GM19438 (cell line): ENCODE measurements around the gene KCNN3.

Experiments used
- ATAC-seq: cut with Tn5 transposase; IDR thresholded peaks from one replicate; pipeline ENCODE4 v1.9.1; 2021; ENCODE audit warnings: low read depth; ENCODE audit not compliant: unreplicated experiment

Gene KCNN3

DNA sequence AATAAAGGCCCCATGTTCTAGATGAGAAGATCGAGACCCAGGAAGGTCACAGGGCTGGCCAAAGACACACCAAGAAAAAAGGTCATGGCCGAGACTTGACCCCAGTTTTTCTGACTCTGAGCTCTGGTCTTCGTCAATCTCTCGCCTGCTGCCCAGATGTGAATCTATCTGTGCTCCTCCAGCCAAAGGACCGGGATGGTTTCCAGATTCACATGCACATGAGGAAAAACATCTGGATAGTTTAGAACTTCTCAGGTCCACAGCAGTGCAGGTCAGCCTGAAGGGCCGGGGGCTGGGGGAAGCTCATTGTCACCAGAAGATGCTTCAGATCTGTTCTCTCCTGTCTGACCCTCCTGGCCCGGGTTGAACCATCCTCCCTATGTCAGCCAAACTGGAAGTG, 49.0 kb downstream of the KCNN3 start:
- ATAC-seq, result no peak

DNA sequence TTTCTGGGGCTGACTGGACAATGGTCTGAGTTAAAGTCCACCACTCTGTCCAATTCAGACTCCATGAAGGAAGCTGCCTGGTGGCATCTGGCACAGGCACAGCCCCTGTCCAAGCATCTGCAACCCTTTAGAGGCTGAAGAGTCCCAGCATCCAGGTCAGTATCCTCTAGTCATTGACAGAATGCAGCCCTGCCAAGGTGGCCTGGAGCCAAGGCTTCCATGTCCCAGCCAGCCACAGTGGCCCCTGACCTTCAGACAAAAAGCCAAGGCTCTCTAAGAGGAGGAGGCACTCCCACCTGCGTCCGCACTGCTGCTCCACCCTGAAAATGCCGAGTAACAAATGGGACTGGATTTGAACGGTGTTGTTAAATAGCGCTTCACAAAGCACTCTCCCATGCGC, 49.4 kb downstream of the KCNN3 start:
- no peak for ATAC-seq

DNA sequence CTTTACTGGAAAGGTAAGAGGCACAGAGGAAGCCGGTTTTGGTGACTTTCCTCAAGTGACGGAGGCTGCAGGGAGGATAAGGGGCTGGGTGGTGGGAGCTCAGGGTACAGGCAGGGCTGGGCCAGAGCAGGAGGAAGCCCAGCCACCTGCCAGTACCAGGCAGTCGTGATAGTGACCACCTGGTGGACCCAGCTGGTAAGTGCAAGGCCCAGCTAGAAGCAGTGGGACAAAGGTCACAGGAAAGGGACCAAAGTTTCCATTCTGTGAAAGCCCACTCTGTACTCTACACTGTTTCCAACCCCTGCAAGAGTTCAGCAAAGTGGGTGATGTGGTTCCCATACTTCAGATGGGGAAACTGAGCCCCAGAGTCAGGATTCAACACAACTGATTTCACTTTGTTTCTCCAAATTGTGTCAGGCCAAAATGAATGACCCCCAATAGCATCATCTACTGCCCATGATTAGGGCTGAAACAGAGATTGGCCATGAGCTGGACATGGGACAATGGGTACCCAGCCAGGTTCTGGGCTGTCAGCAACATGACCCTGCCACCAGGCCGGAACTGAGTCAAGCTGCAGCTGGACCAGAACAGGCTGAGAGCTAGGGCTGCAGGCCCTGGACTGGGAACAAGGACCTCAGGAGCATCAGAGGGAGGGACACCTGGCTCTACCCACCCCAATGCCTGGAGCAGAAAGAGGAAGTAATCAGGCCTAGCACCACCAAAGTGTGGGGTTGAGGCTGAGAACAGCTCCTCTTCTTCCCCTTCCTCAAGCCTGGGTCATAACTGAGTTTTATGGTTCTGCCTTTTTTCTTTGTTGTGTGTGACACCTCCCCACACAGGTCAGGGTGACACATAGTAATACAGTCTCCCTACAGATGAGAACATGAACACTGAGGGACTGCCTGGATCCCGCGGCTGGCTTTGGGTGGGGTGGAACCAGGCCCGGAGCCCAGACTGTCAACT, 50.2 kb downstream of the KCNN3 start:
- ATAC-seq, result no peak

DNA sequence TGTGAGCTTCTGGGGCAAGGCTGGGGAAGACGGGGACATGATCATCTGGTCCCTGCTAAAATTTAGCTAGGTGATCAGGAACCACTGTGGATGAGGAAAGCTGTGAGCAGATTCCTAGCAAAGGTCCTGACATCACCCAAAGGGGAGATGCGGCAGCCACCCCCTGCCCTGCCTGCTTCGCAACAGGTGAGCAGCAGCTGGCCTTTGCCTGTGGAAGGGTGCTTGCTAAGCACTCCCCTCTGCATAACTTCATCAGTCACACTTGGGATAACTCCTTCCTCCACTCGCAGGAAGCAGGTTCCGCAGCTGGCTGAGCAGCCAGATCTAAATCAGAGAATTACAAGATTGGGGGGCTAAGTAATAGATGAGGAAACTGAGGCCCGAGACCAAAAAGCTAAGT, 51.2 kb downstream of the KCNN3 start:
- ATAC-seq, result no peak

DNA sequence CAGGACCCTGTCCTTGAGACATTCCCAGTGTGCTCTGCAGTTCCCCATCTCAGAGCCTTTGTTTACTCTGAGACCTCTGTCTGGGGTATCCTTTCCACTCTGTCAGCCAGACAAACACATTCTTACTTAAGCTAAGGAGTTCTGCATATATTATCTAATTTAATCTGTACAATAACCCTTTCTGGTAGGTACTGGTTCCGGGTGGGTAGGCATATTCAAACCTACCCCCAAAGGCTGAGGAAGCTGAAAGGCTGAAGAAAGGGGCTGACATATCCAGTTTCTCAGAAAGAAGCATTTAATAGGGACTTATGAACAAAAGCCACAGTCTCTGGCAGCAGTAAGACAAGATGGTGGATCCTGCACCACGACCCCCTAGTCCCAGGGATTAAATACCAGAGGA, 53.1 kb downstream of the KCNN3 start:
- no peak for ATAC-seq

DNA sequence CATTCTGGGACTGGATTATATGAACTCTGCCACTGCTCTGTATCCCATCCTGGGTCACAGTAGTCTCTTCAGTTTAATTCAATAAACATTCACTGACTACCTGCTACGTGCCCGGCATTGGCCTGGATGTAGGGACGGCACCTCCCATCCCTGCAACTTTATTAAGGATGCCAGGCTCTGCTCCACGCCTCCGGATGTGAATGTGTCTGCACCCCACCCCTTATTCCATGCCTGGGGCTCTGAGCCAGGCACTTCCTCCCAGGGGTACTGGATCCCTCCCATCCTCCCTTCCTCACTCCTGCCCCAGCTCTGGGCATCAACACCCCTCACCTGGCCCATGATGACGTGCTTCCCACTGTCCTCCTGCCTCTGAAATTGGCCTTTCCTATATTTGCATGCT, 53.7 kb downstream of the KCNN3 start:
- ATAC-seq, result no peak

DNA sequence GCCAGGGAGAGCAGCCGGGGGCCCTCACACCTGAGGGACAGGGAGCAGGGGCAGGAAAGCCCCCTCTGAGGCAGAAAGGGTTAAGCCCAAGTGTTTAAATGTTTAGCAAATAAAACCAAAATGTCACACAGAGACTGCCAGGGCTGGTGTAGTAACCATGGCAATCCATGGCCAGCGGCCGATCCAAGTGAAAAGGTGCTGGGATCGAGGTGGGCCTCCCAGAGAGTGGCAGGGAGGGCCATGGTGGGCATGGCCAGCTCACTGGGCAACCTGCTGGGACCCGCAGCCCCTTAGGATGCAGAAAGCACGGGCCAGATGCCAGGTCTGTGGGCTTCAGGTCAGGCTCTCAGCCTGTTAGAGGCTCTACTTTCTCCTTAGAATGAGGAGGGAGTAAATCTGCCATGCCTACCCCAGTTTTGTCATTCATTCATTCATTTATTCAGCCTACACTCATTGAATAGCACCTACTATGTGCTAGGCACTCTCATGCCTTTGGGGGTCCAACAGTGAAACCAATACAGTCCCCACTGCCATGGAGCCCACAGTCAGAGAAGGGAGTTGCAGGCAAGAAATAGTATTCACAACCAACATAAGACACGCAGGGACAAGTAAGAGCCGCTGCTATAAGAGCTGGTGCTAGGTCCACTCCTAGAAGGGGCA, 56.1 kb downstream of the KCNN3 start:
- no peak for ATAC-seq

DNA sequence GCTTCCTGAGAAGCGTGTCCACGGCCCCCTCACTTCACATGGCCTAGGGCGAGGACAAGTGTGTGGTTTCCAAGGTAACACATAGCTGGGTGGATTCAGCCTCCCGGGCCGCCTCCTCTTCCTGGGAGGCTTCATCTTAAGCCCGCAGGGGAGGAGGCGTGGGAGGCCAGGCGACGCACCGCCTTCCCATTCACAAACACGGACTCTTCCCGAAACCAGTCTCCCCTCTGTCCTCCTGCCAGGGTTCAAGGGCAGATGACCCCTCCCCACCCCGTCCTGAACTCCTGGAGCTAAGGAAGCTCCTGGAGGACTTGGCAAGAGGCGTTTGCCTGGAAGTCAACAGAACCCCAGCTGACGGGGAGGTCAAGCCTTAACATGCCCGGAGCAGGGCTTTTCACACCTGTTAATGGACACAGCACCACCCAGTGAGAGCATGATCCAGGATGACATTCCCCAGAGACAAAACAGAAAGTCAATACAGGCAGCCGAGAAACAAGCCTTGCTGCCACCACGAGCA, 56.7 kb downstream of the KCNN3 start:
- no peak for ATAC-seq

DNA sequence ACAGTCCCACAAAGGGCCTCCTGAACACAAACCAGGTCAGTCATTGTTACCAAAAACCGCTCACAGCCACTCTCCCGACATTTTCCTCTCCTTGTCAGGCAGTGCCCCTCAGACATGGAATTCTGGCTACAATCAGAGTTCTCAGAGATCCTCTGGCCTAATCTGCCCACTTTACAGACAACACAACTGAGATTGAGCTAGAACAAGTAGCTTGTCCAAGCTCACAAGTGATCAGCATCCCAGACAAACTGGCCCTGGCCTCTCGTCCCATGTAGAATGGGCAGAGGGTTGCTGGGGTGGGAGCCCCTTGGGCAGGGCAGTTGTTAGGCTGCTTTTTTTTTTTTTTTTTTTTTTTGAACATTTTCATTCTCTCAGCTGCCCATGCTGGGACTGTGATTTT, 57.2 kb downstream of the KCNN3 start:
- no peak for ATAC-seq

DNA sequence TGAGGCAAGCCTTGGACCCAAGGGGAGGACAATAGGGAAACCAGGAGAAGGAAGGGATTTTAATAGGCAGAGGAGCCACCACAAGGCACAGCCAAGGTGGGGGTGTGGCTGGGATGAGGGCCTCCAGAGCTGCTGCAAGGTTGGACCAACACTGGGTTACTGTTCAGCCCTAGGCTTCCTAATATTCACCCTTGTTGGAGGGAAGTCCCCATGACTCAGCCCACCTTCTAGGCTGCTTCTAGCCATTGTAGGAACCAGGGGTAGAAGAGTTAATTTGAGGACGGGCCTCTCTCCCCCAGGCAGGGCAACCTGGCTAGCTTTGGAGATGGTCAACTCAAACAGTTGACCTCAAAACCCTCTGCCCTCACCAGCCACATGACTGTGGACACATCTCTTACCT, 59.5 kb downstream of the KCNN3 start:
- ATAC-seq, result no peak

DNA sequence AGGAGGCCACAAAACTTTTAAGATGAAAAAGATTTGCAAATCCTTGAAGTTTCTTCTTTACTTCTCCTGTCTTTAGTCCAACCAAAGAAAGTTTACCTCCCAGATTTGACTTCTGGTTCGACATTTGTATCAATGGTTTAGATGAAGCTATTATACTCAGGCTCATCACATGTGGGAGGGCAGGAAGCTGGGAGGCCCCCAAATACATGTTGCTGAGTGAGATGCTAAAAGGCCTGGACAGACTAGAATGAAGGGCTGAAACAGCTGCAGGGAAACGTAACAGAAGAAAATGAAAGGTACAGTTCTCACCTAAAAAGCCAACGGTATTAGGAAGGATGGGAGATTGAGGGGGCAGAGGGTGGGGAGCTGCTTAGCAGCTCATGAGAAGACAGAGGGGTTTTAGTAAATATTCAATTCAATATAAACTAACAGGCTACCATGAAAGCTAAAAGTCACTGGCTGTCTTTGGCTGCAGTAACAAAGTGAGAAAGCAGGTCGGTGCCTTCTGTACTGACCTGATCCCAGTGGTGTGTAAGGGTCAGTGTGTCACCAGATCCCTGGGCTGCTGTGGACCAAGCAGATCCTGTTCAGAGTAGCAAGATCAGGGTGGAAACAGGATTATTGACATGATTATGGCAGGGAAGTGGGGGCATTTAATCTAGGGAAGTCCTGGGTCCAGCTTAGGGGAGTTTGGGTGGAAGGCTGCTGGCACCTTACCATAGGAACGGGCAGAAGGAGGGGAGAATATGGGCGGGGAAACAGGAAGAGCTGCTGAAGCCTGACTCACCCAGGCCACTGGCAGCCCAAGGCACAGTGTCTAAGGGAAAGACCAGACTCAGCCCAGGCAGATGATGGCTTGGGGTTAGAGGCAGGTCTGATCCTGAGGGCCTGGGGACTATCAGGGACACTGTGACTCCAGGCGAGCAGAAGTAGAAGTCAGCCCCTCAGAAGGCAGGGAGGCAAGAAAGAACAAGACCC, 60.4 kb downstream of the KCNN3 start:
- ATAC-seq, result no peak

DNA sequence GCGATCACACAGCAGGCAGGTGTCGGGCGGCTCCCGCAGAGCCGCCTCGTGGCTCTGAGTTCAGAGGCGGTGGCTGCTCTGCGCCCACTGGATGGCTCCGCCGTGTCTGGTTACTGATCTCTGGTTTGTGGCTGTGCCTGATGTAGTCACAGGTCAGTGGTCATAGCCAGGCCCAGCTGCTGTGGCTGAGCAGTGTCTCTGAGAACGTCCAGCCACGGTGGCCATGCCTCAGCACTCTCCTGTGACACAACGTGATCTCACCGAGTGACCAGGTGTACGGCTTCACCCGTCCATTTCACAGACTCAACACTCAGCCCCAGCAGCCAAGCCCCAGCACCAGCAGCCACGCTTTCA, 61.2 kb downstream of the KCNN3 start:
- no peak for ATAC-seq

DNA sequence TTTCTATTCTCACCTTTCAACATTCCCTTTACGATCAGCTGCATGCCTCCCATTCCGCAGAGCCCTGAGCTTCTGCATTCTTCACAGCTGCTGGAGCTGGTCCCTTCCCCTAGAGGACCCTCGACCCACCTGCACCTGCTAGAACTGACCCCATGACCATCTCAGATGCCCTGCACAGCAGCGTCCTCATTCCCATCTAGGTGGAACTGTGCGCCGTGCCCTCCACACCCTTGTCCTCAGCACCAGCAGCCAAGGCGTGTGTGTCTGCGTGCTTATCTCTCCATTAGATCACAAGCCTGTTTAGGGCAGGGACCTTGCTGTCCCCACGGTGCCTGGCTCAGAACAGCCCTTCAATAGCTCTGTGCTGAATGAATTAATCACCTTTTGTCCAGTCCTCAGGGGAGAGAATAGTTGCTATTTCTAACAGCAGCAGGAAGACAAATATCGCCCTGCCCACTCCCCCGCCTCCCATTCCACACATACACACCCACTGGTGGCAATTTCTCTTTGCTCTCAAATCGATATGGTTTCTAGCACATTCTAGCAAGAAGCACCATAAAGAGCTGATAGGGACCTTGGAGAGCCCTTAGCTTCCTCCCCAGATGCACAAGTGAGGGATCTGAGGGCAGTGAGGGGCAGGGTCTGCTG, 61.7 kb downstream of the KCNN3 start:
- ATAC-seq, result no peak

DNA sequence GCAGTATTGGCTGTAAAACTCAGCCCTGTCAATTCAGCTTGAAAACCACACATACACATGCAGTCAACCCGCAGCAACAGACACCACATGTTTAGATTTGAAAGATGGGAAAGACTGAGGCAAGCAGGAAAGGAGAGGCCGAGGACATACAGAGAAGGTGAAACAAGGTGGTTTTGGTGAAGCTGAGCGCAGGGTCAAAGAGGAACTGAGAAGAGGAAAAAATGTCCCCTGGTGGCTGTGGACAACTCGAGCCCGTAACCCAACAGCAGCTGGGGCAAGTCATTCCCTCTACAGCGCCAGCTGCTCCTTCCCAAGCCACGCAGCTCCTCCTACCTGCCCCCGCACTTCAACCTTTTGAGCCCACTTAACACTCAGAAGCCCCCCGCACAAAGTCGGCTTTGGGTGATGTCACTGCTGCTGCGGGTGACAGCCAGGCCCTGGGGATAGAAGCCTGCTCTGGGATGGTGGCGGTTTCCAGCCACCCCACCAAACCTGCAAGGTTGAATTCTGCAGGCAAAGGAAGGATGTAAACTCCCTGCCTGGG, 63.0 kb downstream of the KCNN3 start:
- ATAC-seq, result peak; percentile 58

DNA sequence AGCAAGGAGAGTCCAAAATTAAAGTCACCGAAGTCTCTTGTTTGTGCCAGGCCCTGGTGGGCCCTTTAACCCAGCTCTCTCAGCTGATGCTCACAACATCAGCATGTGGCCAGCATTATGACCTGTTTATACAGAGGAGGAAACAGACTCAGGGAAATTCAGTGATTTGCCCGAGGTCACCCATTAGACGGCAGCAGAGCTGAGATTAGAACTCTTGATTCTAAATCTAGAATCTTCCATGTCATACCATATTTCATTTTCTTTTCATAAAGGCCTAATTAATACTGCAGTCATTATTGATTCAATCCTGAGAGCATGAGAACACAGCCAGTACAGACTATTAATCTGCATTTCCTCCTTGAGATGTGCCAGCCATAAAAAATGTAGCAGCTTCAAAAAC, 63.7 kb downstream of the KCNN3 start:
- ATAC-seq, result no peak

DNA sequence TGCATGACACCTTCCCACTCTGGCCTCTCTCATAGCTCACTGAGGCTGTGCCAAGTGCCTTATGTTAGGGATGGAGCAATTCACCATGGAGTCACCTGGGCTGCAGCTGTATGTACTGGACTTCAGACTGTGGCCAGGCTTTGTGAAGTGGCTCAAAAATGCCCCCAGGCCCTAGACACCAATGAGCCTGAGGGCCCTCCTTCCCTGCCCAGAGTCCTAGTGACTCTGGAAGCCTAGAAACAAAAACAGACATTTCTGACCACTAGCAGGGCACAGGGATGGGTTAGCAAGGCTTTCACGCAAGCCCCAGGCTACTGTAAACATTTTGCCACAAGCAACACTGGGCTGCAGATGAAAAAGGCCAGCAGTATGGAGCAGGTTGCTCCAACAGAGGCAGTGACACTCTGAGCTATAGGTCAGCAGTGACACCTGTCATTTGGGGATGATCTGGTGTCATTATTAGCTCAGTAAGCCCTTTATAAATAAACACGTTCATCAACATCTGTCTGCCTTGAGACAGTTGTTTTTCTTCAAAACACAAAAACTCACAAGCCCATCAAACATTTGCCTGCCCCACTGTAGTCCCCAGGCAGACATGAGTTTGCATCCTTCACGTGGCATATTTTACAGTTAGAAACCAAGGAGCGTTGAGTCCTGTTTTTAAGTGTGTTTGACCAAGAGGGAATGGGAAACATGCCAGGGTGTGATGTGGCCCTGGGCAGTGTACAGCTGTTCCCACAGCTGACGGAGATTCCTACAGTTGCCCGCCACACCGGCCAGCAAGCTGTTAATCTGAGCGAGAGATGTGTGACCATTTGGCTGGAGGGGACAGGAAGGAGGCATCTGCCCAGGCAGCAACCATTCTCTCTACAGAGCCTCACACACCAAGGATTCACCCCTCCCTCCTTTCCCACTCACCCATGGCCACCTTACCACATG, 66.8 kb downstream of the KCNN3 start:
- no peak for ATAC-seq

DNA sequence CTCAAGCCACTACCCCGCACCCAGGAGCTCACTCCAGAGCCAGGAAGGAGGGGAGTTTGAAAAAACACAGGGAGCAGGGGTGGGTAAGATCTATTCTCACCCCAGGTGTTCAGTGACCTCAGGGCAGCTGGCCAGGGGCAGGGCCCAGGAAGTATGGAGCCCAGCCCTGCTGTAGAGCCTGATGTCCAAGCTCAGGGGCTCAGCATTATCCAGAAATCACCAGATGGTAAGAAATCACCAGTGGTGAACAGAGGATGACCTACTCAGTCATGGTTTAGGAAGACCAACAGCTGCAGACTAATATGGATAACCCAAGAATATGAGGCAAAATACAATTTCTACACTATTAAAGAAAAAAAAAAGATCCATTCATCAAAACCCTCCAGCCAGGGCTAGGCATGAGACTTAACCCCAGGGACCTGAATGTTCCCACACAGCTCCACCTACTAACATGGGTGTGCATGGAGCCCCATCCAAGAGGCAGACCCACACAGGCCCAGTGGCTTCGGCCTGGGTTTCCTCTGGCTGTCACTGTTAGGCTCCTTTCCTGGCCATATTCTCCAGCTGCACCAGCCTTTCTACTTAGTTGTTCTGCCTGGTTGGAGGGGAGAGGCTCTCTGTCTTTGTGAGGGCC, 67.6 kb downstream of the KCNN3 start:
- no peak for ATAC-seq

DNA sequence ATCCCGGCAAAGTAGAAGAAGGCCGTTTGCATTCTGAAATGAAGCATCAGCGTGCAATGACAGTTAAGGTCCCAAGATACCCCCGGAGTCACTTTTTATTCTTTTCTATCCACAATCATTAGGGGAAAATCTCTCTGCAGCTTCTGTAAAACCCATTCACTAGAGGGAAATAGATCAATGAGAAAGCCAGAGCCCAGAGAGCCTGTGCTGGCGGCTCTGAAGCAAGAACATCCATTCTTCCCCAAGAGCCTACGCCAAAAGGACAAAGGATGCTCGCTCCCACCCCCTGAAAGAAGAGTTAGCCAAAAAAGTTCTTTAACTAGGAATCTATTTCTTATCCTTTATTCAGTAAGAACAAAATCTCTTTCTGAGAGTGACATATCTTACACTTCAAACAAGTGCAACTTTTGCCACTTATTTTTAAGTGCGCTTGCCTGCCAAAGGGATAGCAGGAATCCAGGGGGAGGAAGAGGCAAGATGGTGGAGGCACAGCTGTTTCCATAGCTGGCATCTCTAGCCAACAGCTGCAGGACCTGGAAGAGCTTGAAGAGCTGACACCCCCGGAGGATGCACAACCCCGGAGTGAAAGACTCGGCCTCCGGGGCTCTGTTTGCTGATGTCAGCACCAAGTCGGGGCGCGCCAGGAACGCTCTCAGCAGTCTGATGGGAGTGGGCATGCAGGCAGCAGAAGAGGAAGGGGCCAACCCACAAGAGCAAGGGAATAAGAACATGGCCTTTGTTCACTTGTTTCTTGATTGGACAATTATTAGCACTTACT, 68.7 kb downstream of the KCNN3 start:
- ATAC-seq, result no peak
